ENCODE measurements around the gene DXO.

Gene DXO

DNA sequence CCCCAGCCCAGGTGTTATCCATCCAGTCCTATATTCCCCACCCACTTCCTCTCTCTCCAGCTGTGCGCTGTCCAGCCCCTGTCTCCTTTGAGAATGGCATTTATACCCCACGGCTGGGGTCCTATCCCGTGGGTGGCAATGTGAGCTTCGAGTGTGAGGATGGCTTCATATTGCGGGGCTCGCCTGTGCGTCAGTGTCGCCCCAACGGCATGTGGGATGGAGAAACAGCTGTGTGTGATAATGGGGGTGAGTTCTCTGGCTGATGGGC is 43.3 kb downstream of the DXO start:
- DNase-seq (ENCODE audit: low spot score), result no peak

DNA sequence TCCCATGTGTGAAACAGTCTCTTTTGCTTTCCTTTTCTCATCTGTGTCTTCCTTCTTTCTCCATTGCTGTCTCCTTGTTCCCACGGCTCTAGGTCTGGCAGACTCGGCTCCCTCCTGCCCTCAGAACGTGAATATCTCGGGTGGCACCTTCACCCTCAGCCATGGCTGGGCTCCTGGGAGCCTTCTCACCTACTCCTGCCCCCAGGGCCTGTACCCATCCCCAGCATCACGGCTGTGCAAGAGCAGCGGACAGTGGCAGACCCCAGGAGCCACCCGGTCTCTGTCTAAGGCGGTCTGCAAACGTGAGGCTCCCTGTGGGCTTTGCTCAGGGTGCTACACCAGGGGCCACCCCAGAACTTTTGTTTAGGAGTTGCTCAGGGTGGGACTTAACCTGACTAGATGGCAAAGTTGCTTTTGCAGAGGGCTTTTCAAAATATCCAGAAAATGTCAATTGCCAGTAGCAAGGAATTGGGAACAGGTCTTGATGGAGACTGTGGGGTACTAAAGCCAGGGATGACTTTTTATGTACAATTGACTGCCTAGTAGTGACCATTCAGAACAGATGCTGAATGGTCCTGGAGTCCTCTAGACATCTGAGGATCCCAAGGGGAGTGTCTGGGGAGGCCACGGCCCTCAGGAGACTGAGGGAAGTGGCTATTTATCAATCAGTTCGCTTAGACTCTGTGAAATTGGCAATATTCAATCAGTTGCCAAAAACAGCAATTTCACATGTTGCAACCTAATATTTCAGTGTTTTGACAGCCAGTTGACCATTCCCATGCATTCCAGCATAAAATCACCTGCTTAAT is 43.9 kb downstream of the DXO start:
- DNase-seq (ENCODE audit: low spot score), result no peak

DNA sequence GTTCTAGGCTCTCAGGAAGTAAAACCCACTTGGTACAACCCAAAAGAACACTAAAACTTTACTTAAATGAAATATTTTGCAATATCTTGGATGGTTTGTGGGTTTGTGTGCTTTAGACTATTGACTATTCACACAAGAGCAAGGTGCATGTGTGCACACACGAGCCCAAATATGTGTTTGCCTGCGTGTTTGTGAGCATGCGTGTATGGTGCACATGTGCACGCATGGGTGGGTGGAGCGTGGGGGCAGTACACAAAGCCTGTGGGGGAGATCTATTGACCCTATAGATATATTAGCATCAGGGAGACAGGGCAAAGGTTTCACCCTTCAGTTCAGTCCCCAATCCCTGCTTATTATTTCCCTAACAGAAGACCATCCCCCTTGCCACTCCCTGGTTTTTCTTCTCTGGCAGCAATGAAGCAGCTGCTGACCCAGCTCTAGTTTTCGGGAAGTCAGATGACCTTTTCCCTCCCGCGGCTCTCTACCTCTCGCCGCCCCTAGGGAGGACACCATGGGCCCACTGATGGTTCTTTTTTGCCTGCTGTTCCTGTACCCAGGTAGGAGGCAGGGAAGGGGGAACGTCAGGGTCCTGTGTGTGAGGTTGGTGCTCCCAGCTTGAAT is 44.6 kb downstream of the DXO start, which contains the start of gene C2:
Gene C2 (plus strand): TSS at position 476 of the 621 bp plus-strand sequence. CDS start 36 bp downstream, at position 512.
- DNase-seq (ENCODE audit: low spot score), result no peak

DNA sequence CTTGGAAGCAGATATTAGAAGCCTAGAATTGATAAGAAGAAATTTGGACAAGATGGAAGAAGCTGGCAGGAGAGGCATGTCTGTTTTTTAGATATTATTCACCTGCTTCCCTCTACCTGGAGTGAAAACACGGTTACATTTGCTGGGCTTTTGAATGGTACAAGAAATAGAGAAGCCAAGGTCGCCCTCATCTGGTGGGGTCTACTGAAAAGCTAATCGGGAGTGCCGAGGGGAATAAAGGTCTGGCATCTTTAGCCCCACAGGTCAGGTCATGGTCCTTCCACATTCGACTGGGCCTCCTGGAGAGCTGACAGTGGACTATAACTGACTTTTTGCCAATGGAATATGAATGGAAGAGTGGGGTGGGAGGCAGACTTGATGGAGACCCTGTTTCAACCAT is 49.0 kb downstream of the DXO start:
- no peak for DNase-seq (ENCODE audit: low spot score)

DNA sequence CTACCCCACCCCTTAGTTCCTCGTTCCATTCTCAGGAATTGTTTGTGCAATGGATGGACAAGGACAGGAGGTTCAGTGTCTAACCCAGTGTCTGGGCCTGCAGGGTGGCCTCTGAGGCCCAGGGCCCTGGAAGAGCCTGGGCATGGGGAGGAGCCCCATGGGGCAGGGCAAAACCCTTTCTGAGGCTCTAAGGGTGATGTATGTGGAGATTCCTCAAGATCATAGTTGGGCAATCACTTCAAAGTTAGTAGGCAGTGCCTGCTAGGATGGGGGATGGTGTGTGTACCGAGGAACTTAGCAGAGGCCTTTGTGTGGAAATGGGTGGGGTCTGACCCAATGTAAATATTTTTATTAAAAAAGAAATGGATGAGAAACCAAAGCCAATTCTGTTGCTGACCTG is 51.1 kb downstream of the DXO start:
- DNase-seq (ENCODE audit: low spot score), result no peak
